SH-SY5Y (cell line): ENCODE data around the gene RASD1.

Source experiments
- GATA2 ChIP-seq: IDR thresholded peaks from 2 replicates; pipeline ENCODE4 v1.6.1; 2011; ENCODE audit warnings: mild to moderate bottlenecking, low read depth, low read length
- GATA3 ChIP-seq: IDR thresholded peaks from 2 replicates; pipeline ENCODE4 v1.6.1; 2011; ENCODE audit warnings: low read depth, mild to moderate bottlenecking, low read length, moderate library complexity

DNA sequence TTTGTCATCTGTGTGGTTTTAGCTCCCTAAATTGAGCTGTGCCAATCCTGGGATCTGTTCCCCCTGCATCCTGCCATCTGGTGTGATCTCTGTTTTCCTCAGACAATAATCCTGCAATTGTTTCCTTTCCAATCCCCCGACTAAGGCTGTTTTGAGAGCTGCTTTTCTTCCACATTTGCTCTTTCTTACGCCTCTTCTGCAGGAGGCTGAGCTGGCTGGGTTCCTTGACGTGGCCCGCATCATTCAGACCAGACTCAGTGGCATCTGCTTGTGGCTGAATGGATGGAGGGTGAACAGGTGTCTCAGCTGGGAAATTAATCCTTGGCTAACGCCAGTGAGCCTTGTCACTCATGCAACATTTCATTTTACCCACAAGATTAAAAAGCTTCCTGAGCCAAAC, 29.2 kb downstream of the RASD1 start:
- no peak for TF ChIP-seq GATA2
- no peak for TF ChIP-seq GATA3
